Effector memory CD8-positive, alpha-beta T cell (primary cell): ENCODE measurements around the gene NKX2-2.
"Not testable (repeated sequence)": the region's sequence is repeated elsewhere in the genome, so short reads cannot be mapped to it uniquely, and the experiment has no call there.

ENCODE experiments used
- ATAC-seq: fragments of 150-1000 bp; cut with Tn5 transposase; replicated peaks from 2 replicates; pipeline ENCODE4 v1.10.0; 2021; ENCODE audit warnings: mild to moderate bottlenecking, moderate library complexity
- DNase-seq, 3 experiments: peaks; one replicate each; pipeline ENCODE4 v3.0.0; 2021
- H3K27ac Mint-ChIP-seq, 2 donors: one replicate each; pipeline ENCODE4 v1.8.0; 2022; ENCODE audit warnings: mild to moderate bottlenecking in 2 of 2, mixed read lengths in 2 of 2, moderate library complexity in 2 of 2
- H3K27me3 Mint-ChIP-seq, 2 donors: one replicate each; pipeline ENCODE4 v1.8.0; 2022; ENCODE audit warnings: mixed read lengths in 2 of 2
- H3K36me3 Mint-ChIP-seq: one replicate; pipeline ENCODE4 v1.8.0; 2022; ENCODE audit warnings: mild to moderate bottlenecking, moderate library complexity, mixed read lengths; ENCODE audit not compliant: insufficient read depth
- H3K4me1 Mint-ChIP-seq, 2 donors: one replicate each; pipeline ENCODE4 v1.8.0; 2022; ENCODE audit warnings: low read depth in 2 of 2, mixed read lengths in 2 of 2
- H3K4me3 Mint-ChIP-seq, 2 donors: one replicate each; pipeline ENCODE4 v1.8.0; 2022; ENCODE audit warnings: mild to moderate bottlenecking in 2 of 2, mixed read lengths in 2 of 2, moderate library complexity in 2 of 2
- H3K9me3 Mint-ChIP-seq, 2 donors: one replicate each; pipeline ENCODE4 v1.8.0; 2022; ENCODE audit warnings: mixed read lengths in 2 of 2

NKX2-2 gene

GRCh38 chr20:21498195-21498594 lies 15.7 kb downstream of the NKX2-2 start:
- Mint-ChIP-seq H3K4me1 (no peaks in the 10 kb centered on the region), H3K27me3 (peaks cover 38 to 83% of the 10 kb centered on the region in 2 donors), H3K9me3 (no peaks in the 10 kb centered on the region), H3K4me3 (no peak overlapping the region), H3K27ac (no peak overlapping the region), H3K36me3 (peaks cover 3% of the 10 kb centered on the region)
- ATAC-seq (no peak), DNase-seq (no peak)

GRCh38 chr20:21496452-21496851 lies 17.4 kb downstream of the NKX2-2 start:
- peaks cover 3% of the 10 kb centered on the region for H3K36me3 Mint-ChIP-seq
- no peak overlapping the region for H3K4me3 Mint-ChIP-seq
- H3K9me3 Mint-ChIP-seq, result no peaks in the 10 kb centered on the region
- H3K4me1 Mint-ChIP-seq, result no peaks in the 10 kb centered on the region
- H3K27ac Mint-ChIP-seq, result no peak overlapping the region
- peaks cover 43 to 89% of the 10 kb centered on the region in 2 donors for H3K27me3 Mint-ChIP-seq
- ATAC-seq, result no peak
- DNase-seq, result no peak

- no peak overlapping the region for H3K27ac Mint-ChIP-seq
- no peaks in the 10 kb centered on the region for H3K4me1 Mint-ChIP-seq
- no peak overlapping the region for H3K4me3 Mint-ChIP-seq
- no peak for ATAC-seq
- no peaks in the 10 kb centered on the region for H3K36me3 Mint-ChIP-seq
- H3K27me3 Mint-ChIP-seq, result peaks cover 54 to 80% of the 10 kb centered on the region in 2 donors
- DNase-seq, result no peak
- H3K9me3 Mint-ChIP-seq, result no peaks in the 10 kb centered on the region
Observed at GRCh38 chr20:21493049-21493448, 20.8 kb downstream of the NKX2-2 start.

GRCh38 chr20:21490105-21490504 lies 23.8 kb downstream of the NKX2-2 start:
- DNase-seq (no peak), ATAC-seq (no peak)
- H3K27me3 Mint-ChIP-seq, result peaks cover 47 to 66% of the 10 kb centered on the region in 2 donors
- H3K36me3 Mint-ChIP-seq, result no peaks in the 10 kb centered on the region
- no peak overlapping the region for H3K4me3 Mint-ChIP-seq
- H3K9me3 Mint-ChIP-seq, result no peaks in the 10 kb centered on the region
- H3K4me1 Mint-ChIP-seq, result no peaks in the 10 kb centered on the region
- no peak overlapping the region for H3K27ac Mint-ChIP-seq

- not testable (repeated sequence) for H3K27ac Mint-ChIP-seq, H3K36me3 Mint-ChIP-seq, H3K4me1 Mint-ChIP-seq, DNase-seq, ATAC-seq, H3K4me3 Mint-ChIP-seq, H3K9me3 Mint-ChIP-seq
- H3K27me3 Mint-ChIP-seq, result peaks cover 47 to 56% of the 10 kb centered on the region in 2 donors
Observed at GRCh38 chr20:21480144-21480543, 33.7 kb downstream of the NKX2-2 start.

GRCh38 chr20:21465799-21466198 lies 48.1 kb downstream of the NKX2-2 start:
- peaks cover 0 to 7% of the 10 kb centered on the region in 2 donors for H3K9me3 Mint-ChIP-seq
- H3K4me3 Mint-ChIP-seq, result no peak overlapping the region
- no peak overlapping the region for H3K27ac Mint-ChIP-seq
- peaks cover 21 to 27% of the 10 kb centered on the region in 2 donors for H3K27me3 Mint-ChIP-seq
- no peak for DNase-seq
- no peaks in the 10 kb centered on the region for H3K36me3 Mint-ChIP-seq
- no peak for ATAC-seq
- H3K4me1 Mint-ChIP-seq, result no peaks in the 10 kb centered on the region

- Mint-ChIP-seq H3K4me3 (no peak overlapping the region), H3K36me3 (no peaks in the 10 kb centered on the region), H3K4me1 (no peaks in the 10 kb centered on the region), H3K9me3 (peaks cover 0 to 7% of the 10 kb centered on the region in 2 donors), H3K27ac (no peak overlapping the region), H3K27me3 (peaks cover 24 to 33% of the 10 kb centered on the region in 2 donors)
- no peak for ATAC-seq
- DNase-seq, result no peak
Observed at GRCh38 chr20:21464916-21465315, 48.9 kb downstream of the NKX2-2 start.
